Coronary artery (tissue), 2 donors: ENCODE results near the gene BBS9.
"Not testable (repeated sequence)": the region's sequence is repeated elsewhere in the genome, so short reads cannot be mapped to it uniquely, and the experiment has no call there.

Source experiments
- DNase-seq: peaks from one replicate; pipeline ENCODE4 v3.0.0-alpha.2; 2017; ENCODE audit warnings: low spot score
- H3K27ac ChIP-seq, 2 donors: fragments of 200-600 bp; sonication (generic); one replicate each; pipeline ENCODE4 v1.5.1; 2016 to 2019
- H3K4me3 ChIP-seq: fragments of 200-600 bp; sonication (generic); 2 replicates; pipeline ENCODE4 v1.5.1; 2016; ENCODE audit warnings: mild to moderate bottlenecking, moderate library complexity
- TF ChIP-seq, protein P1 (sequence below): fragments of 200-600 bp; sonication (generic); IDR thresholded peaks from one replicate; pipeline ENCODE4 v1.5.1; 2019; ENCODE audit warnings: antibody characterized with exemption

Gene BBS9

DNA sequence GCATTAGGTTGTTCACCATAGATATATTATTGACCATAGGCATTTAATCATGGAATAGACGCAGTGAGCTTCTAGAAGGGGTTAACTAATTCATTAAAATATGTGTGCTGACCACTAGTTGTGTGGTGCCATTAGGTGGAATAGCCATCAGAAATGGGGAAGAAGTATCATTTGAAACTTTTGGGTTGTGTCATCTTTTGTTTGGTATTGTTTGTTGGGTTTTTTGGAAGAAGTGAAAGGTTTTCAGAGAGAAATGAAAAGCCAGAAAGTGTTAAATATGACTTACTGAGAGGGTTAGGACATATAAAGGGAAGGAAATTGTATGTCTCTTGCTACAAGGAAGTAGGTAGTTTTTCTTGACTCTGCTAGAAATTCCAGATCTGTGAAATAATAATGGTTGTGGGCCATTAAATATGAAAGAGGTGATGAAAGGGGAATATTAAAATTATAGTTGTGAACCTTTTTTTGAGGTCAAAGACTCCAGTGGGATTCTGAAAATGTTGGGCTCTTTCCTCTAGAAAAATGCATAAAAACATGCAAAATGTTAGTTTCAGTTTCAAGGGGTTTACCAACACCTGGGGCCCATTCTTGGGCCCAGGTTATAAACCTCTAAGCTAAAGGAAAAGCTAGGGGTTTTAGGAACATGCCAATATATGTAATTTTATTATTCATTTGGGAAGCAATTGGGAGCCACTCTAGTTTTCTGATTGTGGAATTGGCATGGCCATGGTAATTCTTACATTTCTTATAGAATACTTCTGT lies 348.5 kb downstream of the BBS9 start:
- no peak overlapping the region for H3K27ac ChIP-seq
- H3K4me3 ChIP-seq = no peak overlapping the region
- TF ChIP-seq, protein P1, sequence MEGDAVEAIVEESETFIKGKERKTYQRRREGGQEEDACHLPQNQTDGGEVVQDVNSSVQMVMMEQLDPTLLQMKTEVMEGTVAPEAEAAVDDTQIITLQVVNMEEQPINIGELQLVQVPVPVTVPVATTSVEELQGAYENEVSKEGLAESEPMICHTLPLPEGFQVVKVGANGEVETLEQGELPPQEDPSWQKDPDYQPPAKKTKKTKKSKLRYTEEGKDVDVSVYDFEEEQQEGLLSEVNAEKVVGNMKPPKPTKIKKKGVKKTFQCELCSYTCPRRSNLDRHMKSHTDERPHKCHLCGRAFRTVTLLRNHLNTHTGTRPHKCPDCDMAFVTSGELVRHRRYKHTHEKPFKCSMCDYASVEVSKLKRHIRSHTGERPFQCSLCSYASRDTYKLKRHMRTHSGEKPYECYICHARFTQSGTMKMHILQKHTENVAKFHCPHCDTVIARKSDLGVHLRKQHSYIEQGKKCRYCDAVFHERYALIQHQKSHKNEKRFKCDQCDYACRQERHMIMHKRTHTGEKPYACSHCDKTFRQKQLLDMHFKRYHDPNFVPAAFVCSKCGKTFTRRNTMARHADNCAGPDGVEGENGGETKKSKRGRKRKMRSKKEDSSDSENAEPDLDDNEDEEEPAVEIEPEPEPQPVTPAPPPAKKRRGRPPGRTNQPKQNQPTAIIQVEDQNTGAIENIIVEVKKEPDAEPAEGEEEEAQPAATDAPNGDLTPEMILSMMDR = no peak
- no peak for DNase-seq

- DNase-seq, H3K27ac ChIP-seq, H3K4me3 ChIP-seq: not testable (repeated sequence)
These were observed 355.1 kb downstream of the BBS9 start for GRCh38 chr7:33484476-33484875.

DNA sequence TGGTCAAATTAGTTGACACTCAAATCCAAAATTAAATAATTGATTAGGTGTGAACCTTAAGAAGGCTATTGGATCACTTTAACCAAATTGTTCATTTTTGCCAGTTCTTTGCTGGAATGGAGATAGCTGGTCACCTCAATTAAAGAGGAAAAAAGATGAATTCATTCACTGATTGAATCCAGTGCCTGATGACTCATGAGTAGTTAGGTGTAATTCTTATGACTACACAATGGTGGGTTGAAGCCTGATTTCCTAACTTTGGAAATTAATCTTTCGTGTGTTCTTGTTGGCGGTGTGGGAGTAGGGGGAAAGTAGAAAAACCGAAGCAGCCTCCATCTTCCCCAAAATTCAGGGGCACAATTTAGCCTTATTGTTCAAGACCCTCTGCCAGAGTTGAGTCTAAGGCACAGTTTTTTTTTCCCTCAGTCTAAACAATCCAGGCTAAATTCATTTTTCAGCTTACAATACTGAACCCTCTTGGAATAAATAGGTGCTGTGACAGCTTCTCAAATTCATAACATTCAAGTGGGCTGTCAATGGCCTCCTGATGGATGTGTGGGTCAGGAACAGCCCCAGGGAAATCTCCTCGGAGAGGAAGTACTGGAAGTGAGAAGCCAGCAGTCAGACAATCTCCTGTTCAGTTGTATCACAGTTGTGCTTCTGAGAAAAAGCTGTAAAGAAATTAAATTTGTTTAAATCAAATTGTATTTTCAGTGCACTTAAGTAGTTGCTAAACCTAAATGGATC lies 356.6 kb downstream of the BBS9 start:
- Histone ChIP-seq H3K4me3 (no peak overlapping the region), H3K27ac (no peak overlapping the region)
- no peak for DNase-seq
- TF ChIP-seq, protein P1 = no peak

DNA sequence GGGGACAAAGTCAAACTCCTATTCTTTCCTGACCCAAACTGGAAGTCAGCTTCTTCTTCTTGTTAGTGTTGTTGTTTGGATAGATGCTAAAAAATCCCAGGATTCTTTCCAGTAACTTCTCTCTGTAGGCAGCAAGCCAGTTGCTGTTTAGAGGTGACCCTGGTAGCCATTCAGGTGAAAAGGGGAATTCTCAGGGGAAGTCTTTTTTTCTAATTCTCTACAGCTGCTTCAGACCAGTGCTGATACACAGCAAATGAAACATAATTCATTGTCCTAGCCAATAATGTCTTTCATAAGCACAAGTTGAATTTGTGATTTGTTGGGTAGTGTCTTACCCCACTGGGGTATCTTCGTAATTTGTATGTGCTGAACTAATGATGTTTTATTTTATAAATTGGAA lies 357.3 kb downstream of the BBS9 start:
- H3K27ac ChIP-seq = no peak overlapping the region
- DNase-seq = no peak
- no peak overlapping the region for H3K4me3 ChIP-seq
- TF ChIP-seq, protein P1 = no peak

DNA sequence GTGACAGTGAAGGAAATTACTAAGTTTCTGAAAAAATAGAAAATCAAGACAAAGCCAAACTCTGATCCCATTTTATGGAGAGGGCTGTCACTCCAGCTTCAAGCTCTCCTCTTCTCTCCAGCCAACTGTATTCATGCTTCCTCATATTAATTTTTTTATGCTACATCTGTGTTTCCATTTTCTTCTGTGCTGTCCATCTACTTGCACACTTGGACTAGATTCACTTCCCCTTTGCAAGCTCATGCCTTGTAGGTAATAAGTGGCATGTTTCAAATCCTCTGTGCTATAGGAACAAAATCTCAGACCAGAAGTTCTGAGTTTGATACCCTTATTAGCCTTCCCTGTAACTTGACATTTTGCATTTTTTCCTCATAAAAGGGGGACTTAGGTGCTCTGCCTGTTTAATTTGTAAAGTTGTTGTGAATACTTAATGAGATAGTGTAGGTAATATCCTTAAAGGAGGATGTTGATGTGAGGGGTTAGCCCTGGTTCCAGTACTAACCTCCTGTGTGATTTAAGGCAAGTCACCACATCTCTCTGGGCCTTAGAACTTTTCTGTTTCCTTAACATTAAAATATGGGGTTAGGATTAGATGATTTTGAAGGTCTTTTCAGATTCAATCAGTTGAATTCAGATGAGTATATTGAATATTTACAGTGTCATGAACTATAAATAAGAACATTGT lies 358.8 kb downstream of the BBS9 start:
- TF ChIP-seq, protein P1 = no peak
- H3K27ac ChIP-seq = no peak overlapping the region
- no peak for DNase-seq

DNA sequence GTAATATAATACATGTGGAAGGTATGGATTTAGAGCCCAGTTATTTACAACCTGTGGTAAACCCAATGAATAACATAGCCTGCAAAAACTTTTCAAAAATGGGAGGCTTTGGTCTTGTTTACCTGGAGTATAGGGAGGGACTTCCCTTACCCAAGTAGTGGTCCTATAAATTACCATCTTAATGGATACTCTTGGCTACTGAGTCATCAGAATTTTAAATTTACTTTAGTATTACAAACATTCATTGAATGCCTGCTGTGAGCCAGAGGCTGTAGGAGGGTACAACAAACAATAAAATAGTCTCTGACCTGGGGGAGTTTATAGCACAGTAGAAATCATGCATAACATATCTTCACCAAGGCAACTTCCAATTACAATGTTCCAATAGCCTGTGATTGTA lies 365.1 kb downstream of the BBS9 start:
- Histone ChIP-seq H3K27ac (no peak overlapping the region), H3K4me3 (no peak overlapping the region)
- no peak for DNase-seq
- TF ChIP-seq, protein P1 = no peak

More for the DNA sequence above, 358.8 kb downstream of the BBS9 start:
- no peak overlapping the region for H3K4me3 ChIP-seq

DNA sequence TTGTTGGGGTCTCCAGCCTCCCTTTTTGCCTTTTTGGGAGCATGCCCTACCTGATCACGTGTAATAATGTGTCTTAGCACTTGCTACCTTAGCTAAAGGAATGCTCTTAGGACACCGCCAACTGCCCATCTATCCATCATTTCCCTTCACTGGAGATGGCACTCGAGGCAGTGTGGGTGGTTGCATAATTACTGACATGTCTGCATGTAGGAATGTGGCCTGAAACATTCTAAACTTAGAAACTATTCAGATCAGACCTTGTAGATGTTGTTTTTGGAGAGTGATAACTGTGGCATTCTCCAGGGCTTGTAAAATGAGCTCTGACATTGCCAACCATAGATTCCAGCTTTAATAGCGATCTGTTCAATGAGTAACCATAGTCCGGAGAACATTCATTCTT lies 365.8 kb downstream of the BBS9 start:
- TF ChIP-seq, protein P1 = no peak
- H3K4me3 ChIP-seq = peak overlapping the region; percentile 20
- no peak overlapping the region for H3K27ac ChIP-seq
- DNase-seq = no peak
